GM23338 (cell line): Measurements from ENCODE around the gene TMEM119.

Experiments
- CREB1 ChIP-seq: fragments of 250-450 bp; sonication (Bioruptor Pico); IDR thresholded peaks from 2 replicates; pipeline ENCODE4 v1.5.0; 2020; ENCODE audit warnings: low read depth, mild to moderate bottlenecking, moderate library complexity
- CTCF ChIP-seq, 2 experiments: fragments of 200-600 bp in 1 of 2; sonication (generic) in 1 of 2; conservative IDR thresholded peaks; 2 replicates each; pipeline versions ENCODE4 v1.5.1 to v1.6.1; 2016 to 2017; ENCODE audit warnings: antibody characterized with exemption in 2 of 2, low read depth in 2 of 2, mild to moderate bottlenecking in 2 of 2, moderate library complexity in 1 of 2
- EZH2 ChIP-seq: fragments of 200-600 bp; sonication (generic); IDR thresholded peaks from one replicate; pipeline ENCODE4 v1.8.0; 2017; ENCODE audit warnings: antibody characterized with exemption, mild to moderate bottlenecking, low read depth; ENCODE audit not compliant: unreplicated experiment
- EZH2phosphoT487 ChIP-seq: fragments of 200-600 bp; sonication (generic); IDR thresholded peaks from one replicate; pipeline ENCODE4 v1.8.1; 2018; ENCODE audit warnings: antibody characterized with exemption; ENCODE audit not compliant: unreplicated experiment
- JUNB ChIP-seq: IDR thresholded peaks from one replicate; pipeline ENCODE4 v1.6.1; 2016; ENCODE audit warnings: antibody characterized with exemption; ENCODE audit not compliant: unreplicated experiment
- POLR2AphosphoS5 ChIP-seq: IDR thresholded peaks from 2 replicates; pipeline ENCODE4 v1.6.1; 2016; ENCODE audit warnings: antibody characterized with exemption, low read depth
- ZNF114 ChIP-seq: fragments of 250-450 bp; sonication (Bioruptor Pico); IDR thresholded peaks from 2 replicates; pipeline ENCODE4 v1.5.0; 2020; ENCODE audit warnings: mild to moderate bottlenecking, moderate library complexity
- TF ChIP-seq, protein P1 (sequence below): IDR thresholded peaks from one replicate; pipeline ENCODE4 v1.6.1; 2018; ENCODE audit warnings: antibody characterized with exemption; ENCODE audit not compliant: unreplicated experiment

- no peak for TF ChIP-seq CTCF (conservative IDR thresholded peaks at IDR 0.05; ENCODE audit: low read depth in 2 of 2)
- no peak for TF ChIP-seq EZH2phosphoT487
- TF ChIP-seq POLR2AphosphoS5: no peak
- TF ChIP-seq CREB1 (CRISPR knock-in tag): no peak
- no peak for TF ChIP-seq EZH2
- TF ChIP-seq, protein P1, sequence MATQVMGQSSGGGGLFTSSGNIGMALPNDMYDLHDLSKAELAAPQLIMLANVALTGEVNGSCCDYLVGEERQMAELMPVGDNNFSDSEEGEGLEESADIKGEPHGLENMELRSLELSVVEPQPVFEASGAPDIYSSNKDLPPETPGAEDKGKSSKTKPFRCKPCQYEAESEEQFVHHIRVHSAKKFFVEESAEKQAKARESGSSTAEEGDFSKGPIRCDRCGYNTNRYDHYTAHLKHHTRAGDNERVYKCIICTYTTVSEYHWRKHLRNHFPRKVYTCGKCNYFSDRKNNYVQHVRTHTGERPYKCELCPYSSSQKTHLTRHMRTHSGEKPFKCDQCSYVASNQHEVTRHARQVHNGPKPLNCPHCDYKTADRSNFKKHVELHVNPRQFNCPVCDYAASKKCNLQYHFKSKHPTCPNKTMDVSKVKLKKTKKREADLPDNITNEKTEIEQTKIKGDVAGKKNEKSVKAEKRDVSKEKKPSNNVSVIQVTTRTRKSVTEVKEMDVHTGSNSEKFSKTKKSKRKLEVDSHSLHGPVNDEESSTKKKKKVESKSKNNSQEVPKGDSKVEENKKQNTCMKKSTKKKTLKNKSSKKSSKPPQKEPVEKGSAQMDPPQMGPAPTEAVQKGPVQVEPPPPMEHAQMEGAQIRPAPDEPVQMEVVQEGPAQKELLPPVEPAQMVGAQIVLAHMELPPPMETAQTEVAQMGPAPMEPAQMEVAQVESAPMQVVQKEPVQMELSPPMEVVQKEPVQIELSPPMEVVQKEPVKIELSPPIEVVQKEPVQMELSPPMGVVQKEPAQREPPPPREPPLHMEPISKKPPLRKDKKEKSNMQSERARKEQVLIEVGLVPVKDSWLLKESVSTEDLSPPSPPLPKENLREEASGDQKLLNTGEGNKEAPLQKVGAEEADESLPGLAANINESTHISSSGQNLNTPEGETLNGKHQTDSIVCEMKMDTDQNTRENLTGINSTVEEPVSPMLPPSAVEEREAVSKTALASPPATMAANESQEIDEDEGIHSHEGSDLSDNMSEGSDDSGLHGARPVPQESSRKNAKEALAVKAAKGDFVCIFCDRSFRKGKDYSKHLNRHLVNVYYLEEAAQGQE: no peak
- no peak for TF ChIP-seq ZNF114
- no peak for TF ChIP-seq JUNB
Observed at GRCh38 chr12:108644811-108645120, 46.9 kb upstream of the TMEM119 start.
